Upper lobe of left lung (tissue), 6 donors: ENCODE results near the gene R3HDM4. TPM values are rescaled to one million over a fixed set of nuclear protein-coding genes. Genes with fewer than 3 reads are reported as not detected.
"Not testable (repeated sequence)": the region's sequence is repeated elsewhere in the genome, so short reads cannot be mapped to it uniquely, and the experiment has no call there.

Experiments used
- ATAC-seq, 2 donors: fragments of 200-7000 bp; cut with Tn5 transposase; one replicate each; pipeline ENCODE4 v1.9.1; 2022; ENCODE audit warnings: mild to moderate bottlenecking in 2 of 2, moderate library complexity in 2 of 2; ENCODE audit not compliant: low FRiP score in 2 of 2
- DNase-seq, 2 donors: peaks; one replicate each; pipeline ENCODE4 v3.0.0-alpha.2; 2019 to 2020
- H3K27ac ChIP-seq, 4 donors: fragments of 200-600 bp; sonication (generic); one replicate each; pipeline ENCODE4 v1.5.1; 2016 to 2019
- H3K27me3 ChIP-seq, 4 donors: fragments of 200-600 bp; sonication (generic); one replicate each; pipeline ENCODE4 v1.5.1; 2017 to 2019
- H3K36me3 ChIP-seq, 4 donors: fragments of 200-600 bp; sonication (generic); one replicate each; pipeline ENCODE4 v1.5.1; 2016 to 2019
- H3K4me1 ChIP-seq, 4 donors: fragments of 200-600 bp; sonication (generic); one replicate each; pipeline ENCODE4 v1.5.1; 2018 to 2019
- H3K4me3 ChIP-seq, 4 donors: fragments of 200-600 bp; sonication (generic); one replicate each; pipeline ENCODE4 v1.5.1; 2017 to 2019; ENCODE audit warnings: mild to moderate bottlenecking in 2 of 4, moderate library complexity in 1 of 4
- H3K9me3 ChIP-seq, 4 donors: fragments of 200-600 bp; sonication (generic); one replicate each; pipeline ENCODE4 v1.5.1; 2018 to 2019
- EP300 ChIP-seq, 4 donors: sonication (generic); formaldehyde crosslinking; IDR thresholded peaks; one replicate each; pipeline ENCODE4 v1.5.1; 2017; ENCODE audit warnings: antibody characterized with exemption in 4 of 4, control low read depth in 2 of 4
- POLR2A ChIP-seq, 4 donors: fragments of 450-650 bp; IDR thresholded peaks; one replicate each; pipeline ENCODE4 v1.5.1; 2016 to 2017; ENCODE audit warnings: antibody characterized with exemption in 4 of 4, mild to moderate bottlenecking in 2 of 4
- POLR2AphosphoS5 ChIP-seq, 2 donors: sonication (generic); formaldehyde crosslinking; IDR thresholded peaks; one replicate each; pipeline ENCODE4 v1.5.1; 2017; ENCODE audit warnings: antibody characterized with exemption in 2 of 2
- WGBS, 2 donors: methylation state at CpG; one replicate each; pipeline ENCODE4 v1.1.5; 2017 to 2018; 5-methylcytosine and 5-hydroxymethylcytosine counted together
- total RNA-seq, 6 donors: library from RNA; depleted of rRNA in 4 of 6; stranded (reverse); fragments of >200 nt in 4 of 6; gene quantifications; one replicate each; pipeline versions ENCODE4 v1.1.0 to v1.2.1, GENCODE V29; 2016 to 2021
- TF ChIP-seq, protein P1 (sequence below), 6 experiments: fragments of 450-650 bp in 4 of 6; fragments of 200-600 bp in 2 of 6; sonication (generic) in 2 of 6; IDR thresholded peaks; one replicate each; pipeline ENCODE4 v1.5.1; 2016 to 2019; ENCODE audit warnings: antibody characterized with exemption in 6 of 6
- donor health status: DM: no; HTN: no; CAD: no; lungs with moderate emphysema.
- donor health status: DM: no; HTN: yes; CAD: no; lungs with severe emphysema.

The R3HDM4 gene
- total RNA-seq, 6 donors from 2014 or later = 39.6 to 71.2 (median 63.3) TPM

DNA sequence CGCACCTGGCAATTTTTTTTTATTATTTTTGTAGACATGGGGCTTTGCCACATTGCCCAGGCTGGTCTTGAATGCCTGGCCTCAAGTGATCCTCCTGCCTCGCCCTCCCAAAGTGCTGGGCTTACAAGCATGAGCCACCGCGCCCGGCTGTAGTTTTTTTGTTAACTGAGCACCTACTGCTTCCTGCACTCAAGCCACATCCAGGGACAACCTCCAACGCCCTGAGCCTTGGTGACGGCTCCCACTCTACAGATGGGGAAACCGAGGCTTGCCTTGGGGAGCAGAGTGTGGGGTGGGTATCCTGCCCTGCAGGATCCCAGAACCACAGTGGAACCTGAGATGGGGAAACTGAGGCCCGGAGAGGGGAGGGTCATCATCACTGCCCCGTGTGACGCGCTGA, 57.9 kb downstream of the R3HDM4 start:
- Histone ChIP-seq H3K4me3 (no peak overlapping the region), H3K9me3 (no peaks in the 10 kb centered on the region), H3K27me3 (peaks cover 0 to 15% (median 8%) of the 10 kb centered on the region in 4 donors), H3K27ac (no peak overlapping the region), H3K4me1 (peaks cover 11 to 43% (median 20%) of the 10 kb centered on the region in 4 donors), H3K36me3 (no peaks in the 10 kb centered on the region)
- DNase-seq (no peak), ATAC-seq (no peak)
- WGBS, 2 donors = 81 to 86% methylated on average over 12 of the region's 12 CpGs
- TF ChIP-seq, protein P1, sequence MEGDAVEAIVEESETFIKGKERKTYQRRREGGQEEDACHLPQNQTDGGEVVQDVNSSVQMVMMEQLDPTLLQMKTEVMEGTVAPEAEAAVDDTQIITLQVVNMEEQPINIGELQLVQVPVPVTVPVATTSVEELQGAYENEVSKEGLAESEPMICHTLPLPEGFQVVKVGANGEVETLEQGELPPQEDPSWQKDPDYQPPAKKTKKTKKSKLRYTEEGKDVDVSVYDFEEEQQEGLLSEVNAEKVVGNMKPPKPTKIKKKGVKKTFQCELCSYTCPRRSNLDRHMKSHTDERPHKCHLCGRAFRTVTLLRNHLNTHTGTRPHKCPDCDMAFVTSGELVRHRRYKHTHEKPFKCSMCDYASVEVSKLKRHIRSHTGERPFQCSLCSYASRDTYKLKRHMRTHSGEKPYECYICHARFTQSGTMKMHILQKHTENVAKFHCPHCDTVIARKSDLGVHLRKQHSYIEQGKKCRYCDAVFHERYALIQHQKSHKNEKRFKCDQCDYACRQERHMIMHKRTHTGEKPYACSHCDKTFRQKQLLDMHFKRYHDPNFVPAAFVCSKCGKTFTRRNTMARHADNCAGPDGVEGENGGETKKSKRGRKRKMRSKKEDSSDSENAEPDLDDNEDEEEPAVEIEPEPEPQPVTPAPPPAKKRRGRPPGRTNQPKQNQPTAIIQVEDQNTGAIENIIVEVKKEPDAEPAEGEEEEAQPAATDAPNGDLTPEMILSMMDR (IDR thresholded peaks at IDR 0.05) = no peak
- TF ChIP-seq POLR2AphosphoS5 (IDR thresholded peaks at IDR 0.05) = no peak
- no peak for TF ChIP-seq EP300 (IDR thresholded peaks at IDR 0.05)
- no peak for TF ChIP-seq POLR2A (IDR thresholded peaks at IDR 0.05)

DNA sequence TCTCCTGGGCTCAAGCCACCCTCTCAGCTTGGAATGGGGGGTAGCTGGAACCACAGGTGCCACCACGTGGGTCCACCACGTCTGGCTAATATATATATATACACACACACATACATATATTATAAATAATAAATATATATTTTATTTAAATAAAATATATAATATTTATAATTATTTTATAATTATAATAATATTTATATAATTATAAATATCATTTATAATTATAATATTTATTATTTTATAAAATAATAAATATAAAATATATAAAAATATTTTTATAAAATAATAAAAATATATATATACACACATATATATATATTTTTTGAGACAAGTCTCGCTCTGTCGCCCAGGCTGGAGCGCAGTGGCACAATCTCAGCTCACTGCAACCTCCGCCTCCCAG, 58.5 kb downstream of the R3HDM4 start:
- no peak overlapping the region for H3K27ac ChIP-seq
- WGBS, 2 donors = 68 to 74% methylated on average over 6 of the region's 6 CpGs
- H3K4me1 ChIP-seq = peaks cover 9 to 38% (median 16%) of the 10 kb centered on the region in 4 donors
- TF ChIP-seq EP300 (IDR thresholded peaks at IDR 0.05) (no peak), POLR2AphosphoS5 (IDR thresholded peaks at IDR 0.05) (no peak), POLR2A (IDR thresholded peaks at IDR 0.05) (no peak)
- TF ChIP-seq, protein P1 (IDR thresholded peaks at IDR 0.05) = no peak
- no peaks in the 10 kb centered on the region for H3K9me3 ChIP-seq
- H3K36me3 ChIP-seq = no peaks in the 10 kb centered on the region
- no peak overlapping the region for H3K4me3 ChIP-seq
- DNase-seq (no peak), ATAC-seq (no peak)
- H3K27me3 ChIP-seq = peaks cover 0 to 15% (median 8%) of the 10 kb centered on the region in 4 donors

DNA sequence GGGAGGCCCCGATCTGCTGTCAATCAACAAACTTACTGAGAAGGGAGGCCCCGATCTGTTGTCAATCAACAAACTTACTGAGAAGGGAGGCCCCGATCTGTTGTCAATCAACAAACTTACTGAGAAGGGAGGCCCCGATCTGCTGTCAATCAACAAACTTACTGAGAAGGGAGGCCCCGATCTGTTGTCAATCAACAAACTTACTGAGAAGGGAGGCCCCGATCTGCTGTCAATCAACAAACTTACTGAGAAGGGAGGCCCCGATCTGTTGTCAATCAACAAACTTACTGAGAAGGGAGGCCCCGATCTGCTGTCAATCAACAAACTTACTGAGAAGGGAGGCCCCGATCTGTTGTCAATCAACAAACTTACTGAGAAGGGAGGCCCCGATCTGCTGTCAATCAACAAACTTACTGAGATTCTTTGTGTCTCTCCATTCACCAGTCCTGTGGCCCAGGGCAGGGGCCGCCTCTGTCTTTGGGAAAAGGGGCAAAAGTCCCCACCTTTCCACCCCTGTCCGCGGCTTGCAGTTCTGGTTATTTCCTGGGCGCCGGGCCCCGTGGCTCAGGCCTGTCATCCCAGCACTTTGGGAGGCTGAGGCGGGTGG, 59.3 kb downstream of the R3HDM4 start:
- peaks cover 0 to 15% (median 8%) of the 10 kb centered on the region in 4 donors for H3K27me3 ChIP-seq
- 86 to 89% methylated on average over 7 to 8 of the region's 17 CpGs for WGBS, 2 donors
- DNase-seq, H3K36me3 ChIP-seq, H3K4me3 ChIP-seq, H3K9me3 ChIP-seq, ATAC-seq, H3K27ac ChIP-seq: not testable (repeated sequence)
- peaks cover 9 to 30% (median 12%) of the 10 kb centered on the region in 4 donors for H3K4me1 ChIP-seq

DNA sequence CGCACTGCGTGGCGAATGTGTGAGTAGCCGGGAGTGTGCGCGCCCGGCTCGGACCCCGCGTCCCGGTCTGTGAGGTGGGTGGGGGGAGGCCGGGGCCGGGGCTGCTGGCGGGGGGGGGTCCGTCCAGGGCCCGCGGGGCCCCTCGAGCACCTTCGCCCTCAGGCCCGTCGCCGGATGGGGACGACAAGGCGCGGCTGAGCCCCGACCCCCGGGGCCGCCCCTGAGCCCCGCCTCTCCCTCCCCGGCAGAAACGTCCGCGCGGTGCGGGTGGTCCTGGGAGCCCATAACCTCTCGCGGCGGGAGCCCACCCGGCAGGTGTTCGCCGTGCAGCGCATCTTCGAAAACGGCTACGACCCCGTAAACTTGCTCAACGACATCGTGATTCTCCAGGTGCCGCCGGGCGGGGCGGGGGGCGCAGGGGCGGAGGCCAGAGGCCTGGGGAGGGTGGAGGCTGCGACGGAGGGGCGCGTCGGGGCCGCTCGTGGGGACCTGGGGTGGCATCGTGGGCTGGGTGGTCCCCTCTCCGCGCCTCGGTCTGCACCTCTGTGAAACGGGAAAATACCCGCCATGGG, 59.9 kb downstream of the R3HDM4 start:
- WGBS, 2 donors = 9 to 67% methylated on average over 3 to 18 of the region's 67 CpGs
- peaks cover 0 to 15% (median 8%) of the 10 kb centered on the region in 4 donors for H3K27me3 ChIP-seq
- H3K27ac ChIP-seq = no peak overlapping the region
- peak overlapping the region in 3 of 4 donors; percentile 7 to 19 (median 10) for H3K4me3 ChIP-seq
- ATAC-seq (no peak), DNase-seq (peak in 1 of 2 donors; percentile 79)
- TF ChIP-seq EP300 (IDR thresholded peaks at IDR 0.05) (no peak), POLR2AphosphoS5 (IDR thresholded peaks at IDR 0.05) (no peak), POLR2A (IDR thresholded peaks at IDR 0.05) (no peak)
- TF ChIP-seq, protein P1 (IDR thresholded peaks at IDR 0.05) = no peak
- H3K9me3 ChIP-seq = no peaks in the 10 kb centered on the region
- H3K4me1 ChIP-seq = peaks cover 9 to 29% (median 13%) of the 10 kb centered on the region in 4 donors
- H3K36me3 ChIP-seq = no peaks in the 10 kb centered on the region

DNA sequence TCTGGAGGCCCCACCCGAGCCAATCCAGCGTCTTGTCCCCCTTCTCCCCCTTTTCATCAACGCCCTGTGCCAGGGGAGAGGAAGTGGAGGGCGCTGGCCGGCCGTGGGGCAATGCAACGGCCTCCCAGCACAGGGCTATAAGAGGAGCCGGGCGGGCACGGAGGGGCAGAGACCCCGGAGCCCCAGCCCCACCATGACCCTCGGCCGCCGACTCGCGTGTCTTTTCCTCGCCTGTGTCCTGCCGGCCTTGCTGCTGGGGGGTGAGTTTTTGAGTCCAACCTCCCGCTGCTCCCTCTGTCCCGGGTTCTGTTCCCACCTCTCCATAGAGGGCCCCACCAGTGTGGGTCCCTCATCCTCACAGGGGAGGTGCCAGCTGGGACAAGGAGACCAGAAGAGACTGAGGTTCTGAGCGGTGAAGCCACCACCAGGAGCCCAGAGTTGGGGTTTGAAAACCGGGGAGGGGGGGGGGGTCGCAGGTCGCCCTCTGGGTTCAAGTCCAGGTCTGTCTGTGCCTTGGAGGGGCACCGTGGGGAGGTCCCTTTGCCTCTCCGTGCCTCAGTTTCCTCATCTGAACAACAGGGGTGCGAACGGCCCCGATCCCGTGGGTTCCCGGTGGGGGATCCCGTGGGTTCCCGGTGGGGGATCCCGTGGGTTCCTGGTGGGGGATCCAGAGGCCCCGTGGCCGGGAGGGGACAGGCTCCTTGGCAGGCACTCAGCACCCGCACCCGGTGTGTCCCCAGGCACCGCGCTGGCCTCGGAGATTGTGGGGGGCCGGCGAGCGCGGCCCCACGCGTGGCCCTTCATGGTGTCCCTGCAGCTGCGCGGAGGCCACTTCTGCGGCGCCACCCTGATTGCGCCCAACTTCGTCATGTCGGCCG, 60.6 kb downstream of the R3HDM4 start, which contains the start of gene ELANE:
ELANE (plus strand) TSS at position 168 of the 878 bp plus-strand sequence; CDS start at position 194, 26 bp downstream.
- ATAC-seq (no peak), DNase-seq (peak in 1 of 2 donors; percentile 85)
- Histone ChIP-seq H3K27me3 (peaks cover 0 to 15% (median 8%) of the 10 kb centered on the region in 4 donors), H3K27ac (peak within 1 kb of the TSS; percentile 68 to 79 (median 76)), H3K4me1 (peaks cover 9 to 29% (median 18%) of the 10 kb centered on the region in 4 donors), H3K36me3 (no peaks in the 10 kb centered on the region), H3K4me3 (peak within 1 kb of the TSS in 3 of 4 donors; percentile 7 to 19 (median 10)), H3K9me3 (no peaks in the 10 kb centered on the region)
- 56 to 62% methylated on average over 17 to 39 of the region's 55 CpGs for WGBS, 2 donors
- no peak for TF ChIP-seq POLR2AphosphoS5 (IDR thresholded peaks at IDR 0.05)
- TF ChIP-seq, protein P1 (IDR thresholded peaks at IDR 0.05) = no peak
- TF ChIP-seq POLR2A (IDR thresholded peaks at IDR 0.05) = no peak
- no peak for TF ChIP-seq EP300 (IDR thresholded peaks at IDR 0.05)
